DMS114 treated with DMSO at 0.1 percent for 48 hours (cell line): ENCODE data around the gene PRPS1.
A peak's percentile ranks its signal among the peaks of the same experiment; 100 is the strongest.
"Not testable (repeated sequence)": the region's sequence is repeated elsewhere in the genome, so short reads cannot be mapped to it uniquely, and the experiment has no call there.

Experiments used
- DNase-seq: peaks from one replicate; lab custom pipeline; 2025; ENCODE audit not compliant: unreplicated experiment; lab: John Stamatoyannopoulos, UW

The PRPS1 gene

GRCh38 chrX:107627838-107628661 lies at the start of gene PRPS1:
TSS of gene PRPS1 (plus strand) at chrX:107628510. CDS start at chrX:107628629, 119 bp downstream.
- DNase-seq, result peak; percentile 97

GRCh38 chrX:107579956-107580355 lies 48.4 kb upstream of the PRPS1 start:
- DNase-seq, result no peak

- DNase-seq, result no peak
Measured at GRCh38 chrX:107581923-107582322, 46.4 kb upstream of the PRPS1 start.

GRCh38 chrX:107589243-107589642 lies 39.1 kb upstream of the PRPS1 start:
- DNase-seq, result no peak

- no peak for DNase-seq
Measured at GRCh38 chrX:107596651-107597050, 31.7 kb upstream of the PRPS1 start.

- DNase-seq, result no peak
Measured at GRCh38 chrX:107597264-107597663, 31.0 kb upstream of the PRPS1 start.

GRCh38 chrX:107597791-107598190 lies 30.5 kb upstream of the PRPS1 start:
- no peak for DNase-seq

GRCh38 chrX:107599450-107599861 lies 28.9 kb upstream of the PRPS1 start:
- DNase-seq, result no peak

GRCh38 chrX:107600366-107600765 lies 27.9 kb upstream of the PRPS1 start:
- DNase-seq, result no peak

GRCh38 chrX:107601326-107601725 lies 27.0 kb upstream of the PRPS1 start:
- DNase-seq, result no peak

GRCh38 chrX:107601759-107602158 lies 26.6 kb upstream of the PRPS1 start:
- DNase-seq, result no peak

GRCh38 chrX:107602694-107603239 lies 25.5 kb upstream of the PRPS1 start:
- no peak for DNase-seq

GRCh38 chrX:107603429-107604159 lies 24.7 kb upstream of the PRPS1 start:
- no peak for DNase-seq

- not testable (repeated sequence) for DNase-seq
Measured at GRCh38 chrX:107609061-107609460, 19.2 kb upstream of the PRPS1 start.

- DNase-seq, result no peak
Measured at GRCh38 chrX:107610667-107611066, 17.6 kb upstream of the PRPS1 start.

GRCh38 chrX:107619885-107620322 lies 8.4 kb upstream of the PRPS1 start:
- no peak for DNase-seq

- no peak for DNase-seq
Measured at GRCh38 chrX:107624893-107625292, 3.4 kb upstream of the PRPS1 start.

- no peak for DNase-seq
Measured at GRCh38 chrX:107625739-107626138, 2.6 kb upstream of the PRPS1 start.

- DNase-seq, result no peak
Measured at GRCh38 chrX:107626481-107626880, 1.8 kb upstream of the PRPS1 start.

- no peak for DNase-seq
Measured at GRCh38 chrX:107626916-107627315, 1.4 kb upstream of the PRPS1 start.

- DNase-seq, result peak; percentile 48
Measured at GRCh38 chrX:107628662-107629539, 591 bp downstream of the PRPS1 start.
